Posterior cingulate gyrus (tissue), 11 donors: ENCODE results near the gene THSD4.

Experiments used
- DNase-seq, 10 donors: peaks; one replicate each; pipeline versions ENCODE4 v3.0.0 to v3.0.0-alpha.2; 2020 to 2021; ENCODE audit warnings: mixed read lengths in 3 of 10
- intact Hi-C: fragments of 100-400 bp; cut with DNase I; formaldehyde crosslinking; loops from one replicate; pipeline ENCODE4 v1.15.1; 2023

Gene THSD4

DNA sequence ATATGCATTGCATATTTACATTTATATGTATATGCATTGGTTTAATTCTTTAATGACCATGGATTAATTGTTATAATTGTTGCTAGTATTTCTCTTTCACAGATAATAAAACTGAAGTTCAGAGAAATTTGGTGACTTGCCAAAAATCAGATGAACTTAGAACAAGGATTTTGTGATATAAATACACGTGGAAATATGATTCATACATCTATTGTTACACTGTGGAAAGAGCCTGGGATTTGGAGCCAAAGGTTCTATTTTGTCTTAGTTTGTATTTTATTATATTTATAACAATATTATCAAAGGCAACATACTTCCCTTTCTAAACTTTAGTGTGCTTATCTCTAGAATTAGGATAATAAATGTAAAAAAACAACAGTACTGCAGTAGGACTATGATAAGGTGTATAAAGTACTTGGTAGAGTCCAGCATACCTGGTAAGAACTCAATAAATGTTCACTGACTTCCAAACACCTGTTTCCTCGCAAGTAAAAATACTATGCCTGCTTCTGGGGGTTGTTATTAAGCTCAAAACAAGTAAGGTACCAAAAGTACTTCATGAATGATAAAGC is 342.9 kb downstream of the THSD4 start:
- DNase-seq: no peak
- intact Hi-C loops: no loop called here

DNA sequence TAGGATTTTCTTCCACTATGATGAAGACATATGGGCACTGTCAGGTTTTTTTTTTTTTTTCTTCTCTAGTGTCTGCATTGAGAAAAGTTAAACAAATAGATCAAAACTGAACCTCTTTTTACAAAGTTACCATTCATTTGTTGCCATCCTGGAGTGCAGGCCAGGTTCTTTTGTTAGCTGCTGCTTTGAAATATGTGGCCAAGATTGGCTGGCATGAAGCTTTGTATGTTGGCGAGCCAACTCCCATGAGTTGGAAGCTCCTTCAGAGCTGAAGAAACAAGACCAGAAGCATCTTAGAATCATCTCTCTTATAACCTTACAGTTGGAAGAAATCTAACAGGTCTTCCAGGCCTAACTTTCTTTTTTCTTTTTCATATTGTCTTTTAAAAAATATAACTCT is 346.5 kb downstream of the THSD4 start:
- intact Hi-C loops: no loop called here
- DNase-seq: no peak

DNA sequence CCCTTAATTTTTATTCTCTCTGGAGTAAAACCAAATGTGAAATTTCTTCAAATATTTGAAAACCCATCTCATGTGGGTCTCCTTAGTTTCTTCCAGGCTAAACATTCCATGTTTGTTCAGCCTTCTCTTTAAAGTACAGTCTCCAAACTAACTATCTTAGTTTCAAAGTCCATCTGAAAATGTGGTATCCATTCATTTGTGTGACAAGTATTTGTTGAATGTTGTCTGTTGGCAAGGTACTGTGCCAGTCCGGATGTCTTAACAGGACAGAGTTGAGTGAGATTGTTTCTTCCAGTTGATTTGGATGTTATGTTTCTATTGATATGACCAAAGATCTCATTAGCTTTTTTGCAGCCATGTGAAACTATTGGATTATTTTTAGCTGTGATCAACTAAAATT is 347.4 kb downstream of the THSD4 start:
- intact Hi-C loops: no loop called here
- no peak for DNase-seq

DNA sequence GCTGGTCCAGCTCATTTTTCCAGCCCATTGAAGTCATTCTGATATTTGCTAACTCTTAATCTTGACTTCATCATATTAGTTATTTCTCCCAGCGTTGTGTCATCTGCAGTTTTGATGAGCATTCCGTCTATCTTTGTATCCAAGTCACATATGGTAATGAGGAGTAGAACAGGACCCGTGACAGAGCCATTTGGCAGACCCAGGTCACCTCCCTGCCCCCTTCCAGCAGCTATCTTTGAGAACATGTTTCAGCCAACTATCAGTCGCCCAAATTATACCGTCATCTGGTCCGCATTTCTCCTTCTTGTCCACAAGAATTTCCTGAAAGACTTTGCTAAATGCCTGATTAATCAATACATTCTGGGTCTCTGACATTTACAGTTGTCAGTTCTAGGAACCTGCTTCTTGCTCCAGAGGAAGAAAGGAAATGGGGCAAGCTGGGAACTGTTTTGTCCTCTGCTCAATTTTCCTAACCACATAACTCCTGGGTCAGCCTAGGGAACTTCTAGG is 347.9 kb downstream of the THSD4 start:
- intact Hi-C loops: no loop called here
- DNase-seq: no peak

DNA sequence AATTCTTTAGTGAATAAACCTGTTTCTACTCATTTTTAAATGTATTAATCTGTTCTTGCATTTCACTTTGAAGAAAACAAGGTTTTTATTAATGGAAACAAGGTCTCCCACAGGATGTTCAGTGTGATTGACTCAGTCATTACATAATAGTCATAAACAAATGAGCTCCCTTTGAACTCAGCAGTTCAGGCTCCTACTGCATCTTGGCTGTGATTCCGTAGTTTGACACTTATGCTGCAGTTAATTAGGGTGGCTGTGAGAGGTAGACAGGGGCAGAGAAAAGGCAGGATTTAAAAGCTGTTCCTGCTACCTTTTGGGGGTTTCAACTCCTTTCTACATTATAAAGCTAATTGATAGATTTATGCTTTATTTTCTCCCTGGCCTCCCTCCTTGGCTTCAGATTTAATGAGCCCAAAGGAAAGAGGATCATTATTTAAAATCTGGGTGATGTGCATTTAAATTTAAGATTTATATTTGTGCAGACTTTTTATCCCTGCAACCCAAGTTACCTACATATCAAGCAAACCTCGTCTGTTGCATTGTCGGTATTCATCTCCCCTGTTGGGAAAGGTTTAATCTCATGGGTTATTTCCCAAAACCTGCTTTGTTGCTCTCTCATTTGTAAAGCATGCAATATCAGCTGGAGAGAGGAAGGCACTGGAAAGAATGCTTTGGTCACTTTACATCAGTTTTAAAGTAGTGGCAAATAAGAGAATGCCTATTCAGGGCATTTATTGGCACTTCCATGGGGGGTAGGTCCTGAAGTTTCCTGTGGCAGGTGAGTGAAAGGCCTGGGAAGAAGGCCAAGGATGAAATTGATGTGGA is 350.1 kb downstream of the THSD4 start:
- intact Hi-C loops: no loop called here

DNA sequence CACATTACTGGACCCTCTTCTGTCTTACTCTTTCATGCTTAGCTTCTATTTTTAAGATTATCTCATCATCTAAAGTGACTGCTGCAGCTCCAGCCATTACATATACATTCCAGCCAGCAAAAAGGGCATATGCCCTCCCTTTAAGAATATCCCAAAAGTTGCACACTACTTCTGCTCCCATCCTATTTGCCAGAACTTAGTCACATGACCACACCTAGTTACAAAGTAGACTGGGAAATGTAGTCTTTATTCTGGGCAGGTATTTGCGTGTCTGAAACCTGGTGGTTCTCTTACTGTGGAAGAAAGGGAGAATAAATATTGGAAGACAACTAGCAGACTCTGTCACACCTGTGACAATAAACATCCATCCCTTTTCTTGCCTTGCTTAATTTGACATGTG is 353.4 kb downstream of the THSD4 start:
- intact Hi-C loops: no loop called here
- DNase-seq: no peak

More for the DNA sequence above, 350.1 kb downstream of the THSD4 start:
- DNase-seq: no peak

DNA sequence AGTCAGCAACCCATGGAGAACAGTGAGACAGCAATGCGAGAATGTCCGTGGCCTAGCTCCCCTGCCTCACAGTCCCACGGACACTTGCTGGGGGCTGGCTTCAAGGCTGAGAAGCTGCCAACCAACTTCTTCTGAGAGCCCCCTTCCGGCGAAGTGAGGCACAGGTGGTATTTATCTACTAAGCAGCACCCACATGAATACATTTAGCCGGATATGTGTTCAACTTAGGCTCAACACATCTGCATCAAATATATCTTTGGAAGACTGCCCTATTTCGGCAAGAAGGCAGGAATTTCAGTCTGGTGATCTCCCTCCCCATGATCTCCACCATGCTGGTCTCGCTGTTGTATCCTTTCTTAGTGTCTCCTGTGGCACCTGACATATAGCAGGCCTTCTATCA is 354.1 kb downstream of the THSD4 start:
- intact Hi-C loops: no loop called here
- no peak for DNase-seq

DNA sequence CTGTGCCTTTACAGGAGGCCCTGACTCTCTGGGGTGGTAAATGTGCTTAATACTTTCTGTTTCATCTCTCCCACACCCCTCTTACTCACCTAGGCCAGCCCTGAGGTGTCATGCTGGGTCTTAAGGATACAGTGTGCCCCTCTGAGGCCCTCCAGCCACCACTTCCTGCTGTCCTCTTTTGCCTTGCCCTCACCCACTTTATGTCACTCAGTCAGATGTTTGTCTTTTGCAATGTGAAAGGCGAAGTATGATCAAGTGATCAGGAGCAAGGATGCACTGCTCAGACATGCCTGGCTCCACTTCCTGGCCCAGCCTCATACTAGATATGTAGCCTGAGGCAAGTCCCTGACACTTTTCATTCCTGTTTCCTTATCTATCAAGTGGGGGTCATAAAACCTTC is 356.1 kb downstream of the THSD4 start:
- intact Hi-C loops: no loop called here

DNA sequence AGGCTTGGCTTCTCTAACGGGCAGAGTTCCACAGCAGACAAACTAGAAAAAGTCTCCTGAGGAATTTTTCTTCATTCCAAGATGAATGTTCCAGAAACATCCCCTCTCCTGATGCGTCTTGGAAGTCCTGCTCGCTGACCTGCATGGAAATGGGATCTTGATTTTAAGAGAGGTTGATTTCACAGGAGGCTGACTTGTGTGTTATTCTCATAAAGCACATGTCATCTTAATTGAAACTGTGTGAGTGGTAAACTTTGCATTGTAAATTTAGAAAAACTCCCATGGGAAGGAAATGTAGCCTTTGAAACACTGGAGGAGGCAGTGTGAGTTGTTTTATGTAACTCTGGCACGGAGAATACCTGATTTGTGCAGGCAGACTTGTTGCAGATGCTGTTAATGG is 357.3 kb downstream of the THSD4 start:
- intact Hi-C loops: no loop called here

More for the DNA sequence above, 356.1 kb downstream of the THSD4 start:
- DNase-seq: no peak

DNA sequence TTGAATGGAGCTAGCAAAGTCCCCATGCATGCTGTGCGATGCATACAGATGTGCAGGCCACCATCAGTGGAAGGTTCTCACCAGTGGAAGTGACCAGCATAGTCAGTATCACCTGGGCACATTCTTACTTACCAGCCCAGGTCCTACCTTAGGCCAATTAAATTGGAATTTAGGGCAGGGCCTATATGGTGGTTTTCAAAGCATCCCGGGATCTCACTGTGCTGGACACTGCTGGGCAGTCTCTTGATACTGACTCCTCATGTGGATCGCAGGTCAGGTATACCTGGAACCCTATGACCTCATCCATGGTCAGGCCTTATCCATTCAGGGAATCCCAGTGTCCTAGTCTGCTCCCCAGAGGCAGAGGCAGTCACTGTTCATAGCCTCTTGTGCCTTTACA is 358.5 kb downstream of the THSD4 start:
- no peak for DNase-seq
- intact Hi-C loops: no loop called here

More for the DNA sequence above, 357.3 kb downstream of the THSD4 start:
- no peak for DNase-seq

DNA sequence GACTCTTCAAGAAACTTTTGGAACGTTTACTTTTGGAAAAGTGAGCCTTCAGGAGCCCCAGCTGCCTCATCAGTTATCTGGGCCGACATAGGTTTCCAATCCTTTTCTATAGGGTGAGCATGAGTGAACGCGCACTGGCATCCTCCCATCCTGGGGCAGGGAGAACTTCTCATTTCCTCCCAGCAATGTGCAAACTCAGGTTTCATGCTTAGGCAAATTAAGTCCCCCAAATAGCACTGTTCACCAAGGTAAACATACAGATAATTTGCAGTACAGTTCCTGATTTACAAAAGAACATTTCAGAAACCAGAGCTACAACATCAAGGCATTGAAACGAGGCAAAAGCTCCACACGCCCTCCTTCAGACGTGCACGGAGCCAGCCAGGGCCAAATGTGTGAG is 361.6 kb downstream of the THSD4 start:
- intact Hi-C loops: no loop called here
- no peak for DNase-seq

DNA sequence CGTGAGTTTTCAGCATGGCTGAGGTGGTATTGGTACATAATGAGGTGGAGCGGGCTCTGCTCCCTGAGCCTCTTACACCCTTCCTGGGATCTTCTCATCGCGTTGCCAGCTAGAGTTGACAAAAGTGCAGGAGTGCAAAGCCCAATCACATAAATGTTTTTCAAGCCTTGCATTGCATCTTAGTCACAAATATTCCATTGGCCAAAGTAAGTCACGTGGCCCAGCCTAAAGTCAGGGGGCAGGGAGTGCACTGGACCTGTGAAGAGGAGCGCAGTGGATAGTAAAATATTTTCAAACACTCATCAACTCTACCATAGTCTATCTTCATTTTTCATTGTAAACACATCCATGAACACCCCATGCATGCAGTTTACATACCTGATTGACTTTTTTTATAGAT is 365.3 kb downstream of the THSD4 start:
- DNase-seq: no peak
- intact Hi-C loops: no loop called here

DNA sequence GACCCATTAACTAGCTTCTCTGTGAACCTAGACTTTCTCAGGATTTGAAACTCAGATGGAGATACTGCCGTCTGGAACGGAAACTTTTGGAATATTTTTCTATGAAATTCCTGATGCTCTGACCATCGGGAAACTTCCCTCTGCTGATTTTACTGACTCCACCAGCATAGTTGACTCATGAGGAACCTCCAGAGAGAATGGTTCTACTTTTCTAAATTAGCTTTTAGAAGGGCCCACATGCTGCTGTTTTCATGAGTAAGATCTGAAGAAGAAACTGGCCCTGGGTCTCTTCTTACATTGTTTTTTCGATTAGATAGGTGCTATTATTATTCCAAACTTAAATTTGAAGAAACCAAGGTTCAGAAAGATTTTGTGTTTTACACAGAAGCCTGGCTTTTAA is 368.8 kb downstream of the THSD4 start:
- no peak for DNase-seq
- intact Hi-C loops: no loop called here

DNA sequence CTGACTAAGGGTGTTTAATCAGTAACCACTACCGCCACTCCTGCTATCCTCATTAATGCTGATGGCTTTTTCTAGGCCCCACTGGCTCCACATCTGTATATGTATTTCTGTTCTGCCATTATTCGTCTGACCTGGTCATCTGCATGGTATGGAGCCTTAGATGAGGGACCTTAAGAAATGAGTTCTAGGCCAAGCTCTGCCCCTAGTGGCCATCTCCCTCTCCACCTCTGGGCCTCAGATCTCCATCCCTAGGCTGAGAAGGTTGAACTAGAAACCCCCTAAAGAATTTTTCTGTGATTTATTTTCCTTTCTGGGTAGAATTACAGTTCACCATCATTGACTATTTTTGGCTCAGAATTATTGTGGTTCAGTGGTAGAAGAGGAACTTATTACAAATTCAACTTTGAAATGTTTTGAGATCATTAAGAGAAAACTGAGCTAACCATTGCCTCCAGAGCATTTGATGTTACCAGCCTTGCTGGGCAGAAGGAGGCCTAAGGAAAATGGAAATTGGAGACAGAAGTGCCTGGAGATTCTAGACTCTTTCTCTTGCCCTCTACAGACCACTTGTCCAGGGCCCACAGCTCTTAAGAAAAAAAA is 369.9 kb downstream of the THSD4 start:
- intact Hi-C loops: no loop called here

DNA sequence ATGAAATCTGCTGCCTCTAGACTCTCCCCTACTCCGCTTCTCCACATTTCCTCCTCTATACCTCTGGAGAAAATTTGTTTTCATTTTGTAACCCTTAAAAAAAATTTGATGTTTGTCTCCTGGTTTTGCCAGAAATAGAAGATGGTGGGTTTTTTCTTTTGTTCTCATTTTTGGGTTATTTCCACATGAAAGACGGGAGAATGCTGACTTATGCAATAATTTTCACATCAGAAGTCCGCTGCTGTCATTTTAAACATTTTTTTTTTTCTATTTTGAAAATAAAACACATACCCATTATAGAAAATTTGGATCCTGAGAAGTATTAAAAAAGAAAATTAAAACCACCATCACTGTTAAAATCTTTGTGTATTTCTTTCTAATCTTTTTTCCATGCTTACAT is 374.3 kb downstream of the THSD4 start:
- DNase-seq: no peak
- intact Hi-C loops: no loop called here

More for the DNA sequence above, 369.9 kb downstream of the THSD4 start:
- DNase-seq: no peak

DNA sequence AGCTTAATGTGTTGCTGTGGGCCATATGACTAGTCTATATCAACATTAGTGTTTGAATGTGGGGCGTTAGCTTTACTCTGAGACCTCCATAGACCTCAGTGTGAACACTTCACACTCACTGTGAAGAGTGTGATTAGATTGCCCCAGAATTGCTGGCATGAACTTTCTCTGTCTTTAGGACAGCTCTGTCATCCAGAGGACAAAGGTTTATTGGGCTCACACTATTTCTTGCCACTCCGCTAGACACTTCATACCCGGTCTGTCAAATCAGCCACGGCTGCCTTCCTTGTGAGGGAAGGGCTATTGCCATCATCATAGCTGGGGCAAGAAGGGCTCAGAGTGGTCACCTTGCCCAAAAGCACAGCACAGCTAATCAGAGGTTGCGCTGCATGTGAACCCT is 378.3 kb downstream of the THSD4 start:
- DNase-seq: no peak
- intact Hi-C loops: no loop called here

DNA sequence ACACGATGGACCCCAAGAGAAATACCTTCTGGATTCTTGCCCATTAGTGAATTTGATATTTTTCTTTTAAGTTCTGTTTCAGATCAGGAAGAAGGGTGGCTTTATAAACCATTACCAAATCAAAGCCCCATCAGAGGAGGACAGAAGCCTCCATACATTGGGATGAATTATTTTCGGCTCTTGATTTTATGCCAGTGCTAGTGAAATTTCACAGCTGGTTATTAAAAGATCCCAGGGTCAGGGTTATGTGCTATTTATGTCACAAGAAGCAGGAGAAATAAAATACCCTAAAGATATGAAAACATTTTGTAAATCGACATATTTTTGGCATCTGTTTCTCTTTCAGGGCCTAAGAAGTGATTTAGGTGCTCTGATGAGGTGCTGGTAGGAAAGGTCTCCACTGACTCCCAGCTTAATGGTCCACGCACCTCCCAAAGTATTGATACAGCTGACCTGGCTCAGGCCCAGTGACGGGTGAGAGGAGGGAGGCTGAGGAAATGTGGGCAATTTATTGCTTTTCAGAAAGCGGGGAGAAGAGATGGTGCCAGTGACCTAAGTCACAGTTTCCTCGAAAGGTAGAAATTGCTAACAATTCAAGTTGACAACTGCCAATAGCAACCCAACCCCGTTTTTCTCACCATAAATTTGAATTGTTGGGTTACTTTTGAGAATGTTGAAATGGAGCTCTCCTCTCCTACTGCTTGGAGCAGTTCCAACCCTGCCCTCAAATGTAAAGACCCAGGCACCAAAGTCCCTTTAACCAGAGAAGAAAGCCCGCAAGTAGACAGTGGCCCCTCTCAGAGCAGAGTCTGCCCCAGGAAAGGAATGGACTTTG is 379.5 kb downstream of the THSD4 start:
- no peak for DNase-seq
- intact Hi-C loops: no loop called here

DNA sequence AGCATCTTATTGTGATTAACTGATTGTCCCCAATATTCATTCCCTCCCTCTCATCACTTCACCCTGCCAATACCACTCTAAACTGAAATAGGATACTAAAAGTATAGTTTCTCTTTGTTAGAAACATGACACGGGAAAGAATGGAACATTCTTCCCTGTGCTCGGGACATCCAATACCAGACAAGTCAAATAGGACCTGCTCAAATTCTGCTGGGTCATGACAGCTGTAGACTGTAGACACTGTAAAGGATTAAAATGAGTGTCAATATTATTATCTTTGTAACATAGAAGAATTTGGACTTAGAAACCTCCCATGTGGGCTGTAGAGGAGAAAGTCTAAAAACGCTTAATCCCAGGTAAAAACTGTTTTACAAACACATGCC is 380.1 kb downstream of the THSD4 start:
- intact Hi-C loops: no loop called here
- no peak for DNase-seq

DNA sequence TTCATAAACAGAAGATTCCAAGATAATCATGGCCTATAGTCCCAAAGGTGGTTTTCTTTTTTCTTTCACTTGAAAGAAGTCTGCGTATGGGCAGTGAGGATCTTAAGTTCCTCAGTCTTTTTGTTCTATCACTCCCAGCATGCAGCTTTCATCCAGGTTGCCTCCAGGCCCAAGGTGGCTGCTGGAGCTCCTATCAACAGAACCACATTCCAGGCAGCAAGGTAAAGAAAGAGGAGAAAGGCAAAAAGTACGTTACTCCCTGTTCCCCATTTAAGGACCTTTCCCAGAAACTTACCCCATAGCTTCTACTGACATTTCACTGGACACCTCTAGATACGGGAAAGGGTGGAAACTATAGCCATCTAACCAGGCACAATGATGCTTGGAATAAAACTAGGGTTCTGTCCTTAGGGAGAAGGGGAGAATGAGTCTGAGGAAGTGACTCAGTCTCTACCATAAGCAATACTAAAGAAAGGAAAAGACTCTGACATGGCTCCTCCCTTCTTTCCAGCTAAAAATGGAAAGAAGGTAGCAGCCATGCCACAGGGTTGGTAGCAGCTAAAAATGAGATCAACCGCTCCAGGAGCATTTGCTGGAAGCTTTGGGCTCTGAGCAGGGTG is 381.2 kb downstream of the THSD4 start:
- intact Hi-C loops: no loop called here
- no peak for DNase-seq

DNA sequence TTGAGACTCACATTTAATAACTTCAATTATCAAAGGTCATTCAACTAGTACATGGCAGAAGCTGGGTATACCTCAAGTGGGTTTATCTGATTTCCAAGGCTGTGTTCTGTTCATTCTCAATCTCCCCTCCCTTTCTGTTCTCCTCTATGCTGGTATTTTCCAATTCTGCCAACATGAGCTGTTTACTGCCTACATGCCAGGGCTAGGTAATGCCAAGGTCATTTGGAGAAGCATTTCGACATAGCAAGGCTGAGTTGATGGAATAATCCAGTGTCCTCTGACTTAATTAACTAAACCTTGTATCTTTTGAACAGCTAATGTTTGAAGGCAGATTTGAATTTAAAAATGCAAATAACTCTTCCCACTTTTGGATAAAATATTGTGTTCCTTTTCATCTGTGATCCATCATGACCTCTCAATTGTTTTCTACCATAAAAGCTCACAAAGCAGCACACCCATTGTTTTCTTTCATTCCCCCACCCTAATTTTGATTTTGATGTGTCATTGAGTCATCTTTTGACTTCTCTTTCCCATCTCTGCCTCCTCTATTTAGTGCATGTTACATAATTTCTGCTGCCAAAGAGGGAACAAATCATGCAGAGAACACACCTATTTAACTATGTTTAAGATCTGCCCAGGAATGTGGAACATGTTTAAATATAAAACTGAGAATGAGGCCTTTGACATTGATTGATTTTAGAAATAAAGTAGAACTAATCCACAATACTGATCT is 386.2 kb downstream of the THSD4 start:
- intact Hi-C loops: no loop called here
- DNase-seq: no peak
